ENCODE data around the gene DBR1. TPM values are rescaled to one million over a fixed set of nuclear protein-coding genes. Genes with fewer than 3 reads are reported as not detected.
A peak's percentile ranks its signal among the peaks of the same experiment; 100 is the strongest.

The DBR1 gene
- total and polyA plus RNA-seq, 2 donors from 2014 or later: 8.5 to 18.9 TPM

GRCh38 chr3:138114988-138115971 lies 59.4 kb downstream of the DBR1 start, which contains the start of gene DZIP1L:
Gene DZIP1L (minus strand): TSS chr3:138115608. CDS start chr3:138103971, 11,637 bp downstream.
- peak within 1 kb of the TSS; percentile 89 to 90 for H3K27ac ChIP-seq (ENCODE audit: low read depth in 2 of 2, low read length in 2 of 2)
- H3K4me1 ChIP-seq (ENCODE audit: control insufficient read depth in 2 of 3, insufficient read depth in 2 of 3, low read depth in 1 of 3, low read length in 3 of 3): peaks cover 0 to 24% (median 17%) of the 10 kb centered on the region in 3 donors
- no peaks in the 10 kb centered on the region for H3K9me3 ChIP-seq (ENCODE audit: control insufficient read depth in 2 of 3, insufficient read depth in 1 of 3, low read length in 3 of 3)
- peak within 1 kb of the TSS; percentile 44 to 82 (median 77) for H3K9ac ChIP-seq (ENCODE audit: low read length in 3 of 3)
- peak within 1 kb of the TSS; percentile 64 to 84 (median 73) for H3K4me3 ChIP-seq (ENCODE audit: low read length in 3 of 3)
- no peaks in the 10 kb centered on the region for H3K36me3 ChIP-seq (ENCODE audit: control insufficient read depth in 2 of 3, insufficient read depth in 3 of 3, low read length in 3 of 3)
- no peak for FAIRE-seq
- TF ChIP-seq CTCF (IDR thresholded peaks at IDR 0.05; ENCODE audit: borderline replicate concordance, extremely low read depth, insufficient read depth): peak; percentile 42
- peak; percentile 82 to 92 (median 89) for DNase-seq
- intact Hi-C loops (cut with DNase I): no loop called here
- no peaks in the 10 kb centered on the region for H3K27me3 ChIP-seq (ENCODE audit: control insufficient read depth, insufficient read depth, low read length)

GRCh38 chr3:138114431-138114918 lies 60.2 kb downstream of the DBR1 start:
- peak overlapping the region; percentile 3 to 82 (median 38) for H3K9ac ChIP-seq (ENCODE audit: low read length in 3 of 3)
- no peak for FAIRE-seq

GRCh38 chr3:138113326-138113725 lies 61.4 kb downstream of the DBR1 start:
- Histone ChIP-seq H3K4me1 (ENCODE audit: control insufficient read depth in 2 of 3, insufficient read depth in 2 of 3, low read depth in 1 of 3, low read length in 3 of 3) (peaks cover 0 to 24% (median 14%) of the 10 kb centered on the region in 3 donors), H3K4me3 (ENCODE audit: low read length in 3 of 3) (peak overlapping the region in 2 of 3 donors; percentile 30 to 64), H3K9me3 (ENCODE audit: control insufficient read depth in 2 of 3, insufficient read depth in 1 of 3, low read length in 3 of 3) (no peaks in the 10 kb centered on the region), H3K27ac (ENCODE audit: low read depth in 2 of 2, low read length in 2 of 2) (peak overlapping the region; percentile 80 to 85), H3K27me3 (ENCODE audit: control insufficient read depth, insufficient read depth, low read length) (no peaks in the 10 kb centered on the region), H3K36me3 (ENCODE audit: control insufficient read depth in 2 of 3, insufficient read depth in 3 of 3, low read length in 3 of 3) (no peaks in the 10 kb centered on the region), H3K9ac (ENCODE audit: low read length in 3 of 3) (peak overlapping the region in 1 of 3 donors; percentile 82)
- no peak for TF ChIP-seq CTCF (IDR thresholded peaks at IDR 0.05; ENCODE audit: borderline replicate concordance, extremely low read depth, insufficient read depth)
- peak; percentile 79 to 94 (median 87) for DNase-seq
- peak; percentile 72 for FAIRE-seq
- intact Hi-C loops (cut with DNase I): no loop called here

More at GRCh38 chr3:138114431-138114918, 60.2 kb downstream of the DBR1 start:
- H3K36me3 ChIP-seq (ENCODE audit: control insufficient read depth in 2 of 3, insufficient read depth in 3 of 3, low read length in 3 of 3): no peaks in the 10 kb centered on the region
- H3K4me1 ChIP-seq (ENCODE audit: control insufficient read depth in 2 of 3, insufficient read depth in 2 of 3, low read depth in 1 of 3, low read length in 3 of 3): peaks cover 0 to 24% (median 17%) of the 10 kb centered on the region in 3 donors
- TF ChIP-seq CTCF (IDR thresholded peaks at IDR 0.05; ENCODE audit: borderline replicate concordance, extremely low read depth, insufficient read depth): no peak
- peak overlapping the region; percentile 47 to 84 (median 64) for H3K4me3 ChIP-seq (ENCODE audit: low read length in 3 of 3)
- intact Hi-C loops (cut with DNase I): no loop called here
- peak overlapping the region; percentile 89 to 90 for H3K27ac ChIP-seq (ENCODE audit: low read depth in 2 of 2, low read length in 2 of 2)
- no peaks in the 10 kb centered on the region for H3K9me3 ChIP-seq (ENCODE audit: control insufficient read depth in 2 of 3, insufficient read depth in 1 of 3, low read length in 3 of 3)
- no peaks in the 10 kb centered on the region for H3K27me3 ChIP-seq (ENCODE audit: control insufficient read depth, insufficient read depth, low read length)
- DNase-seq: peak; percentile 38 to 72 (median 56)
